Panc1 (cell line): ENCODE data around the gene GPD2.

Experiments
- CTCF ChIP-seq: fragments of 450-650 bp; IDR thresholded peaks from 2 replicates; pipeline ENCODE4 v1.5.1; 2017; ENCODE audit warnings: mild to moderate bottlenecking
- POLR2AphosphoS5 ChIP-seq: IDR thresholded peaks from 2 replicates; pipeline ENCODE4 v1.6.1; 2012; ENCODE audit warnings: mild to moderate bottlenecking, low read depth, low read length, moderate library complexity

GRCh38 chr2:156512451-156512850 is 76.3 kb downstream of the GPD2 start:
- TF ChIP-seq CTCF = no peak
- no peak for TF ChIP-seq POLR2AphosphoS5
